Activated naive CD8-positive, alpha-beta T cell treated with anti-CD3 and anti-CD28 coated beads for 36 hours (primary cell): Measurements from ENCODE around the gene MCEMP1. TPM values are rescaled to one million over a fixed set of nuclear protein-coding genes. Genes with fewer than 3 reads are reported as not detected.

Experiments used
- DNase-seq: peaks from one replicate; pipeline ENCODE4 v3.0.0; 2021
- H3K27ac Mint-ChIP-seq: one replicate; pipeline ENCODE4 v1.8.0; 2022; ENCODE audit warnings: mild to moderate bottlenecking, moderate library complexity, mixed read lengths
- H3K27me3 Mint-ChIP-seq: one replicate; pipeline ENCODE4 v1.8.0; 2022; ENCODE audit warnings: mild to moderate bottlenecking, mixed read lengths
- H3K36me3 Mint-ChIP-seq: one replicate; pipeline ENCODE4 v1.8.0; 2021; ENCODE audit warnings: mild to moderate bottlenecking, mixed read lengths
- H3K4me1 Mint-ChIP-seq: one replicate; pipeline ENCODE4 v1.8.0; 2021; ENCODE audit warnings: mixed read lengths
- H3K4me3 Mint-ChIP-seq: one replicate; pipeline ENCODE4 v1.8.0; 2022; ENCODE audit warnings: mild to moderate bottlenecking, moderate library complexity, mixed read lengths
- H3K9me3 Mint-ChIP-seq: one replicate; pipeline ENCODE4 v1.8.0; 2022; ENCODE audit warnings: mixed read lengths
- total RNA-seq, 2 experiments: library from RNA; stranded (reverse); gene quantifications; one replicate each; pipeline ENCODE4 v1.2.3, GENCODE V29; 2021

MCEMP1 gene
- total RNA-seq, 2 experiments from 2014 or later: not detected

DNA sequence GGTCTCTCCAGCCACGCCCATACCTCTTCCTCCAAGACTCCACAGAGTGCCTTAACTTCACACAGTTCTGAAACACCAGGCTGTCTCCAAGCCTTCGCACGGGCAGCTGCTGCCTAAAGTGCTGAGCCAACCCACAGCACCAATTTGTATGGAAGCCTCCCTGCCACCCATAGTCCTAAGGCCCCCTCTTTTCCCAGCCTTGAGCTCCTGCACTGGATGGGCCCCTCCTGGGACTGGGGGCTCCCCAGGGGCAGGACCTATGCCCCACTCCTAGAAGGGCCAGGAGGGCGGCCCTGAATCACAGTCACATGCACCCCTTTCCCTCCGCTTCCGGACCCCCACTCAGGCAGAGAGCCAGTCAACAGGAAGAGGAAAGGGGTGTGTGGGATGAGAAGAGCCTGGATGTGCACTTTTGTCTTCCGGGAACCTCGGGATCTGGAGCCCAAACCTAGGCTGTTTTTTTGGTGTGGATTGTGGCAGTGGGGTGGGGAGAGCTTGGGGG is 30.1 kb downstream of the MCEMP1 start:
- peaks cover 3% of the 10 kb centered on the region for H3K27me3 Mint-ChIP-seq
- H3K4me3 Mint-ChIP-seq: no peak overlapping the region
- peak overlapping the region; percentile 81 for H3K27ac Mint-ChIP-seq
- peaks cover 40% of the 10 kb centered on the region for H3K4me1 Mint-ChIP-seq
- no peak for DNase-seq
- H3K36me3 Mint-ChIP-seq: peaks cover 3% of the 10 kb centered on the region
- H3K9me3 Mint-ChIP-seq: no peaks in the 10 kb centered on the region

DNA sequence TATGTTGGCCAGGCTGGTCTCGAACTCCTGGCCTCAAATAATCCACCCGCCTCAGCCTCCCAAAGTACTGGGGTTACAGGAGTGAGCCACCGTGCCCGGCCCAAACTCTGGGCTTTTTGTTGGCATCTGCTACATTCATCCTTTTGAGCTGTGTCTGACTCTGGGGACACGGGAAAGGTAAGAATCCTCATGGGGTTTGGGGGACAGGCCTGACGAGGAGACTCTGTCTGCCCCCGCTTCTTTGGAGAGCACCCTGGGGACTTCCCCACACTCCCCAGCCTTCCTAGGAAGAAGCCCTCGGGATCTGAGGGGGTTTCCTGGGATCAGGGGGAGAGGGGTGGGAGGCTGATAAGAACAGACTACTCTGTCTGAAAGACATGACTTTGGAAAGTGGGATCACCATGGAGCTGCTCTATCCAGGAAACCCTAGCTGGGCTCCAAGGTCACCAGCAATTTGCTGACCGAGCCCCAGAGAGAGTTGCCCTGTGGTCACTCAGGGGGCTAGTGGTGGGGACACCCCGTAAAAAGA is 33.1 kb downstream of the MCEMP1 start:
- H3K4me1 Mint-ChIP-seq: peaks cover 40% of the 10 kb centered on the region
- no peak overlapping the region for H3K4me3 Mint-ChIP-seq
- DNase-seq: no peak
- H3K9me3 Mint-ChIP-seq: no peaks in the 10 kb centered on the region
- H3K27ac Mint-ChIP-seq: no peak overlapping the region
- no peaks in the 10 kb centered on the region for H3K27me3 Mint-ChIP-seq
- H3K36me3 Mint-ChIP-seq: peaks cover 3% of the 10 kb centered on the region

DNA sequence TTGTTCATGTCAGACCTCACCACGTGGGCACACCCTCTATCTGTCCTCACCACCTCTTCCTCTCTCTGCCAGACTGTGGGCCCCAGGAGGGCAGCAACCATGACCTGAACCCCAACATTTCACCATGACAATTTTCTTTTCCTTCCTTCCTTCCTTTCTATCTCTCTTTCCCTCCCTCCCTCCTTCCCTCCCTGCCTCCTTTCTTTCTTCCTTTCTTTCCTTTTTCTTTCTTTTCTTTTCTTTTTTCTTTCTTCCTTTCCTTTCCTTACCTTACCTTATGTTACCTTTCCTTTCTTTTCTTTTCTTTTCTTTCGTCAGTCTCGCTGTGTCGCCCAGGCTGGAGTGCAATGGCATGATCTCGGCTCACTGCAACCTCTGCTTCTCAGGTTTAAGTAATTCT is 33.7 kb downstream of the MCEMP1 start:
- Mint-ChIP-seq H3K4me3 (no peak overlapping the region), H3K9me3 (no peaks in the 10 kb centered on the region), H3K4me1 (peaks cover 34% of the 10 kb centered on the region), H3K36me3 (peaks cover 4% of the 10 kb centered on the region), H3K27me3 (no peaks in the 10 kb centered on the region), H3K27ac (no peak overlapping the region)
- DNase-seq: no peak

DNA sequence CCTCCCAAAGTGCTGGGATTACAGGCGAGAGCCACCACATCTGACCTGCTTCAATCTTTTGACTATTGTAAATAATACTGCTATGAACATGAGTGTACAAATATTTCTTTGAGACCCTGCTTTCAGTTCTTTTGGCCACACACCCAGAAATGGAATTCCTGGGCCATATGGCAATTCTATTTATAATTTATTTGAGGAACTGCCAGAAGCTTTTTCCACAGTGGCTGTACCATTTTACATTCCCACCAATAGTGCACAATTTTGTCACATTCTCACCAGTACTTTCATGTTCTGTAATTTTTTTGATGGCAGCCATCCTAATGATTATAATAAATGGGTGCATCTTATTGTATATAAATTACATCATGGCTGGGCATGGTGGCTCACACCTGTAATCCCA is 38.8 kb downstream of the MCEMP1 start:
- Mint-ChIP-seq H3K36me3 (peaks cover 11% of the 10 kb centered on the region), H3K27ac (no peak overlapping the region), H3K4me1 (peaks cover 17% of the 10 kb centered on the region), H3K9me3 (peaks cover 7% of the 10 kb centered on the region), H3K27me3 (no peaks in the 10 kb centered on the region), H3K4me3 (no peak overlapping the region)
- DNase-seq: no peak

DNA sequence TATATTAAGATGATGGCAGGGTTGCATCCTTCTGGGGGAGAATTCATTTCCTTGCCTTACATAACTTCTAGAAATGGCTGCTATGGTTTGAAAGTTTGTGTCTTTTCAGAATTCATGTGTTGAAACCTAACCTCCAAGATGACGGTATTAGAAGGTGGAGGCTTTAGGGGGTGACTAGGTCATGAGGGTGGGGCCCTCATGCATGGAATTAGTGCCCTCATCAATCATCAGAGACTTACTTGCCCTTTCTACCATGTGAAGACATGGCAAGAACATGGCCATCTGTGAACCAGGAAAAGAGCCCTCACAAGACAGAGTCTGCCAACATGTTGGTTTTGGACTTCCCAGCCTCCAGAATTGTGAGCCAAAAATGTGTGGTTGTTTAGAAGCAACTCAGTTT is 39.9 kb downstream of the MCEMP1 start:
- peaks cover 11% of the 10 kb centered on the region for H3K36me3 Mint-ChIP-seq
- DNase-seq: no peak
- peaks cover 19% of the 10 kb centered on the region for H3K4me1 Mint-ChIP-seq
- H3K27me3 Mint-ChIP-seq: no peaks in the 10 kb centered on the region
- no peak overlapping the region for H3K27ac Mint-ChIP-seq
- H3K4me3 Mint-ChIP-seq: no peak overlapping the region
- H3K9me3 Mint-ChIP-seq: peaks cover 7% of the 10 kb centered on the region

DNA sequence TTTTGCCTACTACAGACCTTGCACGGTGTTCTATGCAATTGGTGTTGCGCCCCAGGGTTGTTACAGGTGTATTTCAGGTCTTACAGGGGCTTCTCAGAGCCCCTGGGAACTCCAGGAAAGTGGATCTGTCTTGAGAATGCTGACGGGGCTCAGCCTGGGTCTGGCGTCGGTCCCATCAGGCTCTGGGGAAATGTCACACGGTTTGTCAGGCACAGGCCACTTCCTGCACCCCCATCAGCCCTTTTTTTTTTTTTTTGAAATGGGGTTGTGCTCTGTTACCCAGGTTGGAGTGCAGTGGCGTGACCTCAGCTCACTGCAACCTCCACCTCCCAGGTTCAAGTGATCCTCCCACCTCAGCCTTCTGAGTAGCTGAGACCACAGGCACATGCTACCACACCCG is 41.8 kb downstream of the MCEMP1 start:
- Mint-ChIP-seq H3K27me3 (no peaks in the 10 kb centered on the region), H3K9me3 (peaks cover 7% of the 10 kb centered on the region), H3K27ac (peak overlapping the region; percentile 72), H3K4me1 (peaks cover 19% of the 10 kb centered on the region), H3K4me3 (no peak overlapping the region), H3K36me3 (peaks cover 11% of the 10 kb centered on the region)
- DNase-seq: no peak

DNA sequence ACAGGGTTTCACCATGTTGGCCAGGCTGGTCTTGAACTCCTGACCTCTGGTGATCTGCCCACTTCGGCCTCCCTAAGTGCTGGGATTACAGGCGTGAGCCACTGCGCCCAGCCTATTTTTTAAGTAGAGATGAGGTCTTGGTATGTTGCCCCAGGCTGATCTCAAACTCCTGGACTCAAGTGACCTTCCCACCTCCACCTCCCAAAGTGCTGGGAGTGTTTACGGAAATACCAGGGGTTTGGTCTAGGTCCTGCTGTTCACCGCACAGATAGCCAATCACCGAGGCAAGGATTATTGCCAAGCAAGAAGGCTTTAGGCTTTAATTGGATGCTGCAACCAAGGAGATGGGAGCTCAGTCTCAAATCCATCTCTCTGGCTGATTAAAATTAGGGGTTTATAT is 43.5 kb downstream of the MCEMP1 start:
- Mint-ChIP-seq H3K9me3 (peaks cover 7% of the 10 kb centered on the region), H3K27me3 (no peaks in the 10 kb centered on the region), H3K27ac (no peak overlapping the region), H3K4me3 (no peak overlapping the region), H3K4me1 (peaks cover 10% of the 10 kb centered on the region), H3K36me3 (peaks cover 10% of the 10 kb centered on the region)
- DNase-seq: no peak

DNA sequence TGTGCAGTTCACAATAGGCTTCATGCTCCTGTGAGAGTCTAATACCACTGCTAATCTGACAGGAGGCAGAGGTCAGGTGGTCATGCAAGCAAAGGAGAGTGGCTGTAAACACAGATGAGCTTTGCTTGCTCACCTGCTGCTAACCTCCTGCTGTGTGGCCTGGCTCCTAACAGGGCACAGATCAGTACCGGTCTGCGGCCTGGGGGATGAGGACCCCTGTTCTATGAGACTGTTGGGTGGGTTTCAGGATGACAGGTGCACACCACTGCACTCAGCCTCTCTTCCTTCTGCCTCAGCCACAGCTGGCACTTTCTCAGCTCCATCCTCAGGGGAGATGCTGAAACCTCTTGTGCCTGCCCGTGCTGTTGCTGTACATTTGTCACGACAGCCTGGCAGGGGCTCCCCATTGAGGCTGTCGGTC is 45.4 kb downstream of the MCEMP1 start:
- Mint-ChIP-seq H3K36me3 (peaks cover 4% of the 10 kb centered on the region), H3K27ac (no peak overlapping the region), H3K9me3 (no peaks in the 10 kb centered on the region), H3K4me3 (no peak overlapping the region), H3K4me1 (peaks cover 10% of the 10 kb centered on the region), H3K27me3 (peaks cover 1% of the 10 kb centered on the region)
- no peak for DNase-seq

DNA sequence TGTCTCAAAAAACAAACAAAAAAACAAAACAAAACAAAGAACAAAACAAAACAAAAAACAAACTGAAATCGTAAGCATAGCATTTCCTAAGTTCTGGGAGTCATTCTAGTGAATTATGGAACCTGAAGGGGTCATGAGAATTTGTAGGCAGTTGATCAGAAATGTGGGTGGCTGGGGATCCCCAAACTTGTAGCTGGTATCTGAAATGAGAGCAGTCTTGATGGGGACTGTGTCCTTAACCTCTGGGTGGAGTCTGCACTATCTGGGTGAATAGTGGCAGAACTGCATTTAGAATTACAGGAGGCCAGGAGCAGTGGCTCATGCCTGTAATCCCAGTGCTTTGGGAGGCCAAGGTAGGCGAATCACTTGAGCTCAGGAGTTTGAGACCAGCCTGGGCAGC is 48.9 kb downstream of the MCEMP1 start:
- Mint-ChIP-seq H3K36me3 (no peaks in the 10 kb centered on the region), H3K27me3 (peaks cover 35% of the 10 kb centered on the region), H3K4me1 (peaks cover 9% of the 10 kb centered on the region), H3K4me3 (no peak overlapping the region), H3K27ac (no peak overlapping the region), H3K9me3 (no peaks in the 10 kb centered on the region)
- no peak for DNase-seq

DNA sequence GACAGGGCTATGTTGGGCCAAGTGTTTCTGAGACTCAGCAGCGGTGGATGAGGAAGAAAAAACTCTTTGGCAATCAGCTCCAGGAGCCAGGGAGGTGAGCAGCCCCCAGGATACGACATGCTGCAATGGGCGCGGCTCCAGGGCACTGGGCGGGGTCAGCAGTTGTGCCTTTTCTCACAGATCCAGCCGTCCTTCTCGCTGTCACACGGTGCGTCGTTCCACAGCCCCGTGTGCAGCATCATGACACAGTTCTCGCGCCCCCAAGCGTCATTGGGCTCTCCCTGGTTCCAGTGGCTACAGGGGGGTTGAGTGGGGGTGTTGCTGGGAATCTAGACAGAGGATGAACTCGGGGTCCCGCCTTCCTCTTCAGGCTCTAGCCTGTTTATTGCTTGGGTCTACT is 52.3 kb downstream of the MCEMP1 start:
- no peaks in the 10 kb centered on the region for H3K9me3 Mint-ChIP-seq
- H3K4me3 Mint-ChIP-seq: no peak overlapping the region
- DNase-seq: no peak
- no peak overlapping the region for H3K27ac Mint-ChIP-seq
- no peaks in the 10 kb centered on the region for H3K36me3 Mint-ChIP-seq
- peaks cover 7% of the 10 kb centered on the region for H3K4me1 Mint-ChIP-seq
- H3K27me3 Mint-ChIP-seq: peaks cover 49% of the 10 kb centered on the region

Other genes with a start within 250 kb of the MCEMP1 start
- gene PEX11G, start 188.1 kb upstream of the MCEMP1 start, total RNA-seq: 1 to 10 TPM in 1 of 2 experiments, under 1 TPM in 1; 0.82 to 1.5 TPM
- gene ZNF358, start 161.0 kb upstream of the MCEMP1 start, total RNA-seq: 1 to 10 TPM; 6.5 to 7.3 TPM
- gene MCOLN1, start 154.5 kb upstream of the MCEMP1 start, total RNA-seq: 10 to 100 TPM; 12.3 to 12.4 TPM
- 10 to 100 TPM; 67.8 to 68.5 TPM for gene PNPLA6, start 141.4 kb upstream of the MCEMP1 start, total RNA-seq
- gene CAMSAP3, start 81.2 kb upstream of the MCEMP1 start, total RNA-seq: under 1 TPM; 0.50 to 0.52 TPM
- gene XAB2, start 47.5 kb upstream of the MCEMP1 start, total RNA-seq: 10 to 100 TPM; 44.0 to 45.8 TPM
- gene PET100, start 47.3 kb upstream of the MCEMP1 start, total RNA-seq: 10 to 100 TPM; 83.7 to 86.0 TPM
- gene PCP2, start 43.4 kb upstream of the MCEMP1 start, total RNA-seq: 1 to 10 TPM in 1 of 2 experiments, under 1 TPM in 1; 0.99 to 1.4 TPM
- gene STXBP2, start 40.0 kb upstream of the MCEMP1 start, total RNA-seq: 10 to 100 TPM; 73.3 to 73.5 TPM
- gene RETN, start 8.0 kb upstream of the MCEMP1 start, total RNA-seq: not detected
- gene TRAPPC5, start 3.7 kb downstream of the MCEMP1 start, total RNA-seq: 10 to 100 TPM; 83.3 to 83.8 TPM
- gene FCER2, start 25.0 kb downstream of the MCEMP1 start, total RNA-seq: 1 to 10 TPM; 1.5 to 1.7 TPM
- not detected for gene CLEC4G, start 55.0 kb downstream of the MCEMP1 start, total RNA-seq
- not detected for gene CD209, start 70.4 kb downstream of the MCEMP1 start, total RNA-seq
- gene CLEC4M, start 86.2 kb downstream of the MCEMP1 start, total RNA-seq: not detected
- 1 to 10 TPM; 4.8 TPM for gene EVI5L, start 153.1 kb downstream of the MCEMP1 start, total RNA-seq
- gene PRR36, start 197.3 kb downstream of the MCEMP1 start, total RNA-seq: under 1 TPM in 1 of 2 experiments, not detected in 1; 0.10 TPM
- gene LRRC8E, start 211.4 kb downstream of the MCEMP1 start, total RNA-seq: not detected
- 10 to 100 TPM; 31.8 to 32.4 TPM for gene MAP2K7, start 226.8 kb downstream of the MCEMP1 start, total RNA-seq
- gene TGFBR3L, start 237.7 kb downstream of the MCEMP1 start, total RNA-seq: 1 to 10 TPM; 2.1 to 3.2 TPM
- gene SNAPC2, start 243.2 kb downstream of the MCEMP1 start, total RNA-seq: 10 to 100 TPM; 14.4 to 14.8 TPM
- gene CTXN1, start 249.0 kb downstream of the MCEMP1 start, total RNA-seq: under 1 TPM; 0.44 to 0.52 TPM